Lower leg skin (tissue), 3 donors: ENCODE data around the gene BAIAP2.

Experiments
- POLR2A ChIP-seq, 2 donors: fragments of 450-650 bp; IDR thresholded peaks; one replicate each; pipeline ENCODE4 v1.6.1; 2016 to 2017; ENCODE audit warnings: antibody characterized with exemption in 2 of 2, mild to moderate bottlenecking in 1 of 2, moderate library complexity in 1 of 2
- TF ChIP-seq, protein P1 (sequence below), 3 donors: fragments of 450-650 bp; IDR thresholded peaks; one replicate each; pipeline ENCODE4 v1.5.1; 2016; ENCODE audit warnings: antibody characterized with exemption in 3 of 3, mild to moderate bottlenecking in 3 of 3, moderate library complexity in 2 of 3

- no peak for TF ChIP-seq POLR2A (IDR thresholded peaks at IDR 0.05)
- TF ChIP-seq, protein P1, sequence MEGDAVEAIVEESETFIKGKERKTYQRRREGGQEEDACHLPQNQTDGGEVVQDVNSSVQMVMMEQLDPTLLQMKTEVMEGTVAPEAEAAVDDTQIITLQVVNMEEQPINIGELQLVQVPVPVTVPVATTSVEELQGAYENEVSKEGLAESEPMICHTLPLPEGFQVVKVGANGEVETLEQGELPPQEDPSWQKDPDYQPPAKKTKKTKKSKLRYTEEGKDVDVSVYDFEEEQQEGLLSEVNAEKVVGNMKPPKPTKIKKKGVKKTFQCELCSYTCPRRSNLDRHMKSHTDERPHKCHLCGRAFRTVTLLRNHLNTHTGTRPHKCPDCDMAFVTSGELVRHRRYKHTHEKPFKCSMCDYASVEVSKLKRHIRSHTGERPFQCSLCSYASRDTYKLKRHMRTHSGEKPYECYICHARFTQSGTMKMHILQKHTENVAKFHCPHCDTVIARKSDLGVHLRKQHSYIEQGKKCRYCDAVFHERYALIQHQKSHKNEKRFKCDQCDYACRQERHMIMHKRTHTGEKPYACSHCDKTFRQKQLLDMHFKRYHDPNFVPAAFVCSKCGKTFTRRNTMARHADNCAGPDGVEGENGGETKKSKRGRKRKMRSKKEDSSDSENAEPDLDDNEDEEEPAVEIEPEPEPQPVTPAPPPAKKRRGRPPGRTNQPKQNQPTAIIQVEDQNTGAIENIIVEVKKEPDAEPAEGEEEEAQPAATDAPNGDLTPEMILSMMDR (IDR thresholded peaks at IDR 0.05): no peak
Measured at GRCh38 chr17:81132197-81132540, 97.2 kb downstream of the BAIAP2 start.
